HS-27A (cell line): ENCODE results near the gene COL11A2.
"Not testable (repeated sequence)": the region's sequence is repeated elsewhere in the genome, so short reads cannot be mapped to it uniquely, and the experiment has no call there.

Source experiments
- DNase-seq: peaks from one replicate; pipeline ENCODE4 v3.0.0-alpha.2; 2012; ENCODE audit warnings: low read depth, missing footprints

COL11A2 gene

DNA sequence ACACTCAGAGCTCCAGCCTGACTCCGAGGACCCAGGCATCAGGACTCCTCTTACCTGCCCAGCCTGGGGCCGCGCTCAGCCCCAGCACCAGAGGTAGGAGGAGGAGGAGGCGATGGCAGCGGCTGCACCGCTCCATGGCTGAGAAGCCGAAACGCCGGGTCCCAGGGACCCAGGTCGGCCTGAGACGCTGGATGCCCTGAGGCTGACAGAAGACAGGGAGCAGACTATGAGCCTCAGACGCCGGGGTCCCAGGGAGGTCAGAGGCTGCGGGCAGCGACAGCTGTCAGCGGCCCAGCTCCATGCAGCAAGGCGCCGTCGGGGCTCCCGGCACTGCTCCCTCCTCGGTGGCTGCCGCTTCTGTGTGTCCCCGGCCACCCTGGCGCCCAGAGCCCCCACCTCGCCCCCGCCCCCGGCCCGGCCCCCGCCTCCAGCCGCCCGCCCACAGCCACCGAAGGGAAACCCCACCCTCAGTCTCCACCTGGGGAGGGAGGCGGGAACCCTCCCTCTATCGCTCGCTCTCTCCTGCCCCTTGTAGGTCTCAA lies at the start of gene COL11A2:
TSS of gene COL11A2 (minus strand) at position 363 of the 542 bp plus-strand sequence. CDS start at position 136, 227 bp downstream.
- no peak for DNase-seq

DNA sequence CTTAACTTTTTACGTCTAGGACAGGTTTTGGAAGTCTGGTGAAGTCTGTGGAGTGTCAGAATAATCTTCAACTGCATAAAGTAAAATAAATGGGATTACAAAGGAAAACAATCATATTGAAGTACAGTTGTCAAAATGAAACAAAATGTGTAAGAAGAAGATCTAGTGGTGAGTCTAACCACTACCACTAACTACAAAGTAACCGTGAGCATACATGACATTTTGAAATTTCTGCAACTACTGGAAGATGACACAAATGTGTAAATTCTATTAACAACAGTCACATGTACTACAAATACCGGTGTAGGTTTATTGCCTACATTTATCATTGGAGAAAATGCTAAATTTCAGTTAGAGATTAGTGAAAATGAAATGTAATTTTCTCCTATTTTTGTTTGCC lies 49.7 kb upstream of the COL11A2 start:
- no peak for DNase-seq

DNA sequence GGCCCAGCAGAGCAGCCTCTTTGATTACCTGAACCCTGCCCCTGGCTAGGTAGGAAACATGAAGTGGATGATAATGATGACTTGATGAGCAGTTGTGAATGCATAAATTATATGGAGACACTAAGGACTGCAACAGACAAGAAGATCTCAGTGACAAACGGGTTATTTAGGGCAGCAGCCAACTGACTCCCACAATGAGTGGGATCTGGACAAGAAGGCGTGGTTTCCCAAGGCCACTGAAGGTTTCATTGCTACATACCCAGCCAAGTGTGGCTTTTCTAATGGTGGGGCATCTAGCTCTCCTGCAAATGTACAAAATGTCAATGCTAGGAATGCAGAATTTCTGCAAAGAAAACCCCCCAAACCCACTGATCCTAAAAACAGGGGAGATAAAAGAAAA lies 45.5 kb upstream of the COL11A2 start:
- DNase-seq: no peak

DNA sequence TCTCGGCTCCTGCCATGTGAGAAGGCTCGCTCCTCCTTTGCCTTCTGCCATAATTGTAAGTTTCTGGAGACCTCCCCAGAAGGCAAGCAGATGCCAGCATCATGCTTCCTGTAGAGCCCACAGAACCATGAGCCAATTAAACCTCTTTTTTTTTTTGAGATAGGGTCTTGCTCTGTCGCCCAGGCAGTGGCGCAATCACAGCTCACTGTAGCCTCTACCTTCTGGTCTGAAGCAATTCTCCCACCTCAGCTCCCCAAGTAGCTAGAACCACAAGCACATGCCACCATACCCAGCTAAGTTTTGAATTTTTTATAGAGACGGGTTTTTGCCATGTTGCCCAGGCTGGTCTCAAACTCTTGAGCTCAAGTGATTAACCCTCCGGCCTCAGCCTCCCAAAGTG lies 44.6 kb upstream of the COL11A2 start:
- DNase-seq: no peak

DNA sequence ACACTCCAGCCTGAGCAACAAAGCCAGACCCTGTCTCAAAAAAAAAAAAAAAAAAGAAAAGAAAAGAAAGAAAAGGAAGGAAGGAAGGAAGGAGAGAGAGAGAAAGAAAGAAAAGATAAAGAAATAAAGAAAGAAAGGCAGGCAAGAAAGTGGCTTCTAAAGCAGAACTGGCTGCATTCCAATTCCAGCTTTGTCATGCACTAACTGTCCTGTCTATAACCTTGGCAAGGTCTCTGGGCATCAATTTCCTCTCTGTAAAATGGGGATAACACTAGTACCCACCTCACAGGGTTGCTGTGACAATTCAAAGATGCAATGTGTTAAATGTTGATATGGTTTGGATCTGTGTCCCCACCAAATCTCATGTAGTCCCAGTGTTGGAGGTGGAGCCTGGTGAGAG lies 44.1 kb upstream of the COL11A2 start:
- DNase-seq: no peak

DNA sequence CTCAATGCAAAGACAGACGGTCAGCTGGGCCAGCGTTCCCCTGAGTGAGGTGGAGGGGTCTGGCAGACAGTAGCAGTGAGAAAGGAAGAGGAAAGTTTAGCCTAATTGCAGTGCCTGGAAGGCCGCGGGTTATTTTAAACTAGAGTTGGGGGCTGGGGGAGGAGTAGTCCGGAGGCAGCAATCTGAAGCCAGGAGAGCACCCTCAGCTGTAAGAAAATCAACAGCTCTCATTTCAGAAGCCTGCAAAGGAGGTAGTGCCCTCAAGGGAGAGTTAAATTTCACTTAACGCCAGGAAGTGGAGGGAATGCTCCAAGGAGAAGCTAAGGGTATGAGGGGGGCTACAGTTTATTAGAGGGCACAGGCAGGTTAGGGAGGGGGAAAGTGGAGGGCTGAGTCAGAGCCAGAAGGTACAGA lies 43.0 kb upstream of the COL11A2 start:
- no peak for DNase-seq

DNA sequence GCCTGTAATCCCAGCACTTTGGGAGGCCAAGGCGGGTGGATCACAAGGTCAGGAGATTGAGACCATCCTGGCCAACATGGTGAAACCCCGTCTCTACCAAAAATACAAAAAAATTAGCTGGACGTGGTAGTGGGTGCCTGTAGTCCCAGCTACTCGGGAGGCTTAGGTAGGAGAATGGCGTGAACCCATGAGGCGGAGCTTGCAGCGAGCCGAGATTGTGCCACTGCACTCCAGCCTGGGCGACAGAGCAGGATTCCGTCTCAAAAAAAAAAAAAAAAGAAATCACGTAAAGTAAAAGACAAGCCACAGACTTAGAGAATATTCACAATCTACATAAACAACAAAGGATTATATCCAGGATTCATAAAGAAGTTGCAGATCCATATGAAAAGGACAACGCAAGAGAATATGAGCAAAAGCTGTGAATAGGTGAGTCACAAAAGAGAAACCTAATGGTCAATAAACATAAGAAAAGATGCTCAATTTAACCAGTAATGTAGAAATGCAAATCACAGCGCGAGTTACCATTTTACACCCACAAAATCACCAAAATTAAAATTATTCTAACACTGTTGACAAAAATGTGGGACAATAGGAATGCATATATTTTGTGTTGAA lies 34.3 kb upstream of the COL11A2 start:
- not testable (repeated sequence) for DNase-seq

DNA sequence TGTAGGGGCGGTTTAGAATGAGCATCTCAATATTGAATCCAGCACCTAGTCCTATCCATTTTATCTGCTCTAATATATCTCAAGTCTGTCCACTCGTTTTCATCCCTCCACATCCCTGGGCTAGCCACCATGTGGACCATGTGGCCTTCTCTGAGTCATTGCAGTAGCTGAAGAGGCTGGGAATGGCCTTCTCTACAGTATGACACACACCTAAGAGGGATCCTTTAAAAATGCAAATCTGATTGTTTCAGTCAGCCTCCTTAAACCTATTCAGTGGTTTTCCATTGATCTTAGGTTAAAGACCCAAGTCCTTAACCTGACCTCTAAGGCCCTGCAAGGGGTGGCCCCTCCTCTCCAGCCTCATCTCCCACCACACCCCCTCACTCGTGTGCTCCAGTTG lies 25.4 kb upstream of the COL11A2 start:
- DNase-seq: no peak

DNA sequence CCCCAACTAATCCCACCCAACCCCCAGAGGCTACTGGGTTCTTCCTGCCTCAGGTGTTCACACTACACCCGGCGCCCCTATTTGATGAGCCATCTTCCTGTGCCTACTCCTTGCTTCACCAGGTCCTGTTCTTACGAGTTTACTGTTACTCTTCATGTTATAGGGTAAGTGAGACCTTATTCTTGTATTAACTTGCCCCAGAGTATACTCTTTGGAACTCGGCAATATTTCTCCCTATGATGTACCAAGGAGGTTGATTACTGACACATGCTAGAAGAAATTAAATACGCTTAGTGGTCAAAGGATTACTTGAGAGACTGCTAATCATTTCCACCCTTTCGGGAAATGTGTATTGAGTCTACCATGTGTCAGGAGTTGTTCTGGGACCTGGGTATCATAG lies 25.0 kb upstream of the COL11A2 start:
- DNase-seq: no peak

DNA sequence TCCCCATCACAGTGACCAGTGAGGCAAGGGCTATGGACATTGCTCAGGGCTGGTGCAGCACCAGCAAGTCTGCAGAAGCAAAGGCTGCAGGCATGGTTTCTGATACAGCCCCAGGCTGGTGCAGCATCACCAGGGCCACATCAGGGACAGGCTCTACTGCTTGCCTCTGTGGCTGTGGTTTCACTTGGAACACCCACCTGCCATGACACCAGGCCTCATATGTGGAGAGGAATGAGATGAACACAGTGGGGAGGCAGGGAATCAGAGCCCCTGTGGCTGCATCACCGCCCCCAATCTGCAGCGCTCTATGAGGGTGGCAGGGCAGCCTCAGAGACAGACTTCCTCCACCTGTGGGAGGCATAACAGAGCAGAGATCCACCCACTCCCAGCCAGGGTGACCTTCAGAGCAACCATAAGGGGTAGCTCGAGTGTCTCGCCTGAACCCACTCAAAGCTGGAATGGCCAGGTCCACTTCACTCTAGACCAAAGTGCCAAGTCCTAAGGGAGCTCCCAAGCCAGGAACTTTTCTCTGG lies 23.9 kb upstream of the COL11A2 start:
- DNase-seq: no peak

DNA sequence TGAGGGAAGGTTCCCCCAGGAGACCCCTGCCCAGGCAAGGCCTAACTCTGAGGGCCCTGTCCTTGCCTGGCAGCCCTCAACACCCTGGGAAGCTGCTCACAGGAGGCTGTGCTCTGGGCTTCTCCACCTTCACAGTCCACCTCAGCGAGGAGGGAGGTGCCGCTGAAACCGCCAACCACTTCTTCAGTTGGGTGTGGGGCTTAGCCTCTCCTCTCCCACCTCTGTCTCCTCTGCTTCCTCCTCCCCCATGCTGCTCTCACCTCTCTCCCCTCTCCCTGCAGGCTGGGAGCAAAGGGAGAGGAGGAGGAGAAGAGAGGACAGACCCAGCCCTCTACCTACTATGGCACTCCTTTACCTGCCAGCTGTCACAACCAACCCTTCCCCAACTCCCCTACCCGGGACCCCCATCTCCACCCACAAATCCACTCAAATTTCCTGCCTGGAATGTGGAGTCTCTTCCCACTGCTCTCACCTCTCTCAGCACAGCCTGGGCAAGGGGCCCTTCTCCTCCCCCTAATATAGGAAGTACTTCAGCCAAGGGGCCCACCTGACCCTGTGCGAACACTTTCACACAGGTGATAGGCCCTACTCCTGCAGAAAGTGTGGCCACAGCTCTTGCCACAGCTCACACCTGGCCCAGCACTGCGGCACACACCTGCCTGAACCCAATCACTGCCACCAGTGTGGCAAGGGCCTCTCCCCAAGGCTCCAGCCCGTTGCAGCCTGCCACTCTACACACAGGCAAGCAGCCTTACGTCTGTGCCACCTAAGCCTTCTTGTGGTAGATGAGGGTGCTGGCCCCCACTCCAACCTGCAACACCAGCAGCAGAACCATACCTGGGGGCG lies 23.2 kb upstream of the COL11A2 start:
- DNase-seq: no peak

DNA sequence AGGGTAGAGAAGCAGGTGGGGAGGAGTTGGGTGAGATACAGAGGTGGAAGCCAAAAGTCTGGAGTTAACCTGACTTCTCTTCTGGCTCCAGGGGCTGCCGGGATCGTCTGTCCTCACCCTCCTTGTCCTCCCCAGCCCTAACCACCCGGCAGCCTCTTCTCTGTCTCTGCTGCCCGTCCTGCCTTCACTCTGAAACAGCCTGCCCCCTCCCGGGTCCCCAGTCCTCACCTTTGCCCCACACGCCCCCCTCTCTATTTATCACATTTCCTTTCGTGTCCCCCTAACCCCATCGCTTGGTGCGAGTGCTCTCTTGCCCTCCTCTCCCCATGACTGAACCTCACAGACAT lies 21.7 kb upstream of the COL11A2 start:
- no peak for DNase-seq

DNA sequence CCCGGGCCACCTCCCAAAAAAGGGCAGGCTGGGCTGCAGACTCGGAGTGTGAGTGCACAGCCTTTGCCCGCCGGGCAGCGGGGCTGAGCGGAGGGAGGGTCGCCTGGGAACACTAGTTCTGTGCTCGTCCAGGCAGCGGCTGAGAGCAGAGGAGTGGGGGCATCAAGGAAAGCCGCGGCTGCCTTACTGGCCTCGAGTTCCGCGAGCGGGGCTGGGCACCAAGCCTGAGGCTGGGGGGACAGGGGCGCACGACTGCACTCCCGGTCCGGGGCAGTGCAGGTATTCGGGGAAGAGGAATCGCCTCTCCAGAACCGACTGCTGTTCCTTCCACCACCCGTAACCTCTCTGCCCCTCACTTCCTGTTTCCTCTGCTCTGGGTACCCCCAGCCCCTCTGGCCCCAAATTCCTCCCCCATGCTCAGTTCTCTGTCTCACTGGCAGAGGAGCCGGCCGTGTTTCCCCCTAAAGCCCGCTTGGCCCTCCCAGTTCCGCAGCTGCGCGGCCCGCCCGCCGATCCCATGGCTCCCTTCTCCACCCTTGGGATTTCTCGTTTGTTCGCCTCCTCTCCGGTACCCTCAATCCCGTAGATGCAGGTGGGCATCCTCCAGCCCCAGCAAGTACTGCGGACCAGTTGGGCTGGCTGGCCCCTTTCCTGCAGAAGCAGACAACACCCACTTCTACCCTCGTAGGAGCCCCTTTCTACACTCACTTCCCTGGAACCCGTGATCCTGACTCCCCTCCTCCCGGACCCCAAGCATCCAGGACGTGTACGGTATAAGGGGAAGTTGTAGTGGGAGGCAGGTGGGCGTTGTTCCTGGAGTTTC lies 21.1 kb upstream of the COL11A2 start:
- no peak for DNase-seq

DNA sequence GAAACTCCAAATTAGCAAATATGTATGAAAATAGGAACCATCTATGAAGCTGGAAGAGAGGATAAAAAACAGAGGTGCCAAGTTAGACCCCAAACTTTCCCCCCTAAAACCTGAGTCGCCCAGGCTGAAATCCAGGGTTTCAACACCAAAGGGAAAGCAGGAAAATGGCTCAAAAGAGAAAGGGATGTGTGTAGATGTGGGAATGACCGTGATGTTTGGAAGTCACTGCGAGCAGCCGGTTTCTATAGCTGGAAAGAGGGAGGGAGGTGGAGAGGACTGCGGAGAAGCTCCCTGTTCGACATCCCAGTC lies 20.5 kb upstream of the COL11A2 start:
- DNase-seq: no peak

DNA sequence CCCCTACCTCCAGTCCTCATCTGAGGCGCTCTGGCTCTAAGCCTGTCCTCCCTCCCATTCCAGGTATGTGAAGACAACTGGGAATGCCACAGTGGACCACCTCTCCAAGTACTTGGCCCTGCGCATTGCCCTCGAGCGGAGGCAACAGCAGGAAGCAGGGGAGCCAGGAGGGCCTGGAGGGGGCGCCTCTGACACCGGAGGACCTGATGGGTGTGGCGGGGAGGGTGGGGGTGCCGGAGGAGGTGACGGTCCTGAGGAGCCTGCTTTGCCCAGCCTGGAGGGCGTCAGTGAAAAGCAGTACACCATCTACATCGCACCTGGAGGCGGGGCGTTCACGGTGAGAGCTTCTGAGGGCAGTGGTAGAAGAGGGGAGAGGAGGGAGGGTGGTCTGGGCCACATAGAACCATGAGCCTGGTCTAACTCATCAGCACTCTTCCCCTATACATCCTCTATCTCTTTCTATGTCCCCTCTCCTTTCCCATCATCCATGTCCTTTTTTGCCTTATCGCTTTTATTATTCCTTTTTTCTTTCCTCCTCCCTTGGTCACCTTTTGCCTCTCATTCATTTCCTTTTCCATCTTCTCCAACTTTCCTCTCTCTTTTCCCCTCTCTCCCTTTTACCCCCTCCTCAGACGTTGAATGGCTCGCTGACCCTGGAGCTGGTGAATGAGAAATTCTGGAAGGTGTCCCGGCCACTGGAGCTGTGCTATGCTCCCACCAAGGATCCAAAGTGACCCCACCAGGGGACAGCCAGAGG lies 19.6 kb upstream of the COL11A2 start:
- DNase-seq: no peak

DNA sequence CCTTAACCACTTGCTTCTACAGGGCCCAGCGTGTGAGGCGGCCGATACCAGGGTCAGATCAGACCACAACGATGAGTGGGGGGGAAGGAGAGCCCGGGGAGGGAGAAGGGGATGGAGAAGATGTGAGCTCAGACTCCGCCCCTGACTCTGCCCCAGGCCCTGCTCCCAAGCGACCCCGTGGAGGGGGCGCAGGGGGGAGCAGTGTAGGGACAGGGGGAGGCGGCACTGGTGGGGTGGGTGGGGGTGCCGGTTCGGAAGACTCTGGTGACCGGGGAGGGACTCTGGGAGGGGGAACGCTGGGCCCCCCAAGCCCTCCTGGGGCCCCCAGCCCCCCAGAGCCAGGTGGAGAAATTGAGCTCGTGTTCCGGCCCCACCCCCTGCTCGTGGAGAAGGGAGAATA lies 18.9 kb upstream of the COL11A2 start:
- DNase-seq: no peak

DNA sequence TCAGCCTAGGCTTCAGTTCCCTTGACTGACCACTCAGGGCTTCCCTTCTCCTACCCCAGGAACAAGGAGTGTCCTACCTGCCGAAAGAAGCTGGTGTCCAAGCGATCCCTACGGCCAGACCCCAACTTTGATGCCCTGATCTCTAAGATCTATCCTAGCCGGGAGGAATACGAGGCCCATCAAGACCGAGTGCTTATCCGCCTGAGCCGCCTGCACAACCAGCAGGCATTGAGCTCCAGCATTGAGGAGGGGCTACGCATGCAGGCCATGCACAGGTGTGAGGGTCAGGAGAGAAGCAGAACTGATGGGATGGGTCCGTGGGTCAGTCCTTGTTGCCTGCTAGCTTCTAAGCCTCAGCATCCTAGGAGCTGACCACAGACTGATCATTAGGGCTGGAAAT lies 17.6 kb upstream of the COL11A2 start:
- no peak for DNase-seq

DNA sequence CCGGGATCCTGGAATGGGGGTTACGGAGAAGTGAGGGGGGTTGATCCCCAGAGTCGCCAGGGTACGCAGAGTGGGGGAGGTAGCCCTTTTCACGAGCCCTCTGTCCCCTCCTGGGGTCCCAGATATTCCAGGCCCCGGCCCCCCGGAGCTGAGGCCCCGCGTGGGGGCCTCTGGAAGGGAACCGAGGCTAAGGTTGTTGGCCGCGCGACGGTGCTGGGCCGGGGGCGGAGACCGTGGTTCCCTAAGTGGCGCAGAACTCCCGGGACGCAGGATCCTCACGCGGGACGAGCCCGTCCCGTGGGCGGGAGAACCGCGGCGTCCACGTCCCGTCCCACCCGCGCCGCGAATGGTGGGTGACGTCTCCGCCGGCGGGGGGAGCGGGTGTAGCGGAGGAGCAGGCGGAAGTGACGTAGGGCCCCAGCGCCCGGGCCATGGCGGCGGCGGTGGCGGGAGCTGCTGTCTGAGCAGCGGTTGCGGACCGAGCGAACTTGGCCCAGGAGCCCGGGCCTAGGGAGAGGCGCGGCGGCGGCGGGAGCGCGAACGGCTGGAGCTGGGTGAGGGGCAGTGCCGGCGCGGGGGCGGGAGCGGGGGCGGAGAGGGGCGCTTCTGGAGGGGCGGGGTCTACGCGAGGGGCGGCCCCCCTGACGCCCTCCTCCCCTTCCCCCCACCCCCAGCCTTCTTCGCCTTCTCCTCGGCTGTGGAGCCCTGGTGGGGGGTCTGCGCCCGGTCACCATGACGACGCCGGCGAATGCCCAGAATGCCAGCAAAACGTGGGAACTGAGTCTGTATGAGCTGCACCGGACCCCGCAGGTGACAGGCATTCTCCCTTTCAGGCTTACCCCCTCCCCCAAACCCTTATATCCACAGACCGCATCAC lies 16.1 kb upstream of the COL11A2 start, which contains the start of gene RING1:
TSS of gene RING1 (plus strand) at position 410 of the 877 bp plus-strand sequence. CDS start at position 733, 323 bp downstream.
- DNase-seq: no peak

DNA sequence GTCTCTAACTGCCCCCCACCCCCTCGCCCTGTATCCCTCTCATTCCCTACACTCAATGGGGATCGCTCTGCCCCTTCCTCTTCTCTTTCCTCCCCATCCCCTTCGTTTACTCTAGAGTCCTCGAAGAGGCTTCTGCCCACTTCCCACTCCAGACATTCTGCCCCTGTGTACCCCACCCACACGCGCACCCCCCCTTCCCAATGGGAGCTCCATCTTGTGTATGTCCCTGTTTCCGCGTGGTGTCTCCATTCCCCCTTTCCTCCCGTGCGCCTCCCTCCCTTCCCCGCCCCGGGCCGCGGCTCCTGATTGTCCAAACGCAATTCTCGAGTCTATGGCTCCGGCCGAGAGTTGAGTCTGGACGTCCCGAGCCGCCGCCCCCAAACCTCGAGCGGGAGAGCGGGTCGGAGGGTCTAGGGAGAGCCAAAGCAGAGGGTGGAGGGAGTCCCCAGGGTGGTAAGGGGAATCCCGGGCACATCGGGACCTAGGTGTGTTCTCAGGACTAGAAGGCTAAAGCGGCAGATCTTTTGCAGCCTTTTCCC lies 15.4 kb upstream of the COL11A2 start:
- DNase-seq: no peak

DNA sequence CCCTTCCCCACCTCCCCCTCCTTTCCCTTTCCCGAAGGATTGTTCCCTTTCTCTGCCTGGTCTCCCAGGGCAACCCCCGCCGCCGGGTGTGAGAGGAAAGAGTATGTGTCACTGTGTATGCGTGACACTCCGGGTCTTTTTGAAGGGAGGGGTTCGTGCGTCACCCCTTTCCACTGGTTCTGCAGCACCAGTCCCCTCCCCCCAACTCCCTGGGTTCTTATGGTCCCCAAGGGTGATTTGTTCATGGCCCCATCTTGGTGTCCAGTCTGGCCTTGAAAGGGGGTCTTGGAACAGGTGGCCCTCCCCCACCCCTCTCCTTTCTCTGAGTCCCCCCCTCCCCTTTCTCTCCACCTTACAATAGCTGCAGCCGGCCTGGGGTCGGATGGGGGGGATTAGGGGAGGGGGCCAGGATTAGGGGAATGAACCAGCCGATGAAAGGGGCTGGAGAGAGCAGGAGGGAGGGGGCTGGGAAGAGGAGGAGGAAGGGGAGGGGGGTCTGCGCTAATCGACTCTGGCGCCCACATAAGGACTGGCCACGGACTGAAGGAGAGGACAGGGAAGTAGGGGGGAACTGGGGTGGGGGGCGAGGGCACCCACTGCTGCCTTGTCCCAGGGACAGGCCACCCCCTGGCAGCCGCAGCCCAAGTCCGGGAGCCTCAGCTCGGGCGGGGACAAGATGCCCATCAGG lies 14.7 kb upstream of the COL11A2 start:
- no peak for DNase-seq
